ENCODE data around the gene AGAP3.

DNA sequence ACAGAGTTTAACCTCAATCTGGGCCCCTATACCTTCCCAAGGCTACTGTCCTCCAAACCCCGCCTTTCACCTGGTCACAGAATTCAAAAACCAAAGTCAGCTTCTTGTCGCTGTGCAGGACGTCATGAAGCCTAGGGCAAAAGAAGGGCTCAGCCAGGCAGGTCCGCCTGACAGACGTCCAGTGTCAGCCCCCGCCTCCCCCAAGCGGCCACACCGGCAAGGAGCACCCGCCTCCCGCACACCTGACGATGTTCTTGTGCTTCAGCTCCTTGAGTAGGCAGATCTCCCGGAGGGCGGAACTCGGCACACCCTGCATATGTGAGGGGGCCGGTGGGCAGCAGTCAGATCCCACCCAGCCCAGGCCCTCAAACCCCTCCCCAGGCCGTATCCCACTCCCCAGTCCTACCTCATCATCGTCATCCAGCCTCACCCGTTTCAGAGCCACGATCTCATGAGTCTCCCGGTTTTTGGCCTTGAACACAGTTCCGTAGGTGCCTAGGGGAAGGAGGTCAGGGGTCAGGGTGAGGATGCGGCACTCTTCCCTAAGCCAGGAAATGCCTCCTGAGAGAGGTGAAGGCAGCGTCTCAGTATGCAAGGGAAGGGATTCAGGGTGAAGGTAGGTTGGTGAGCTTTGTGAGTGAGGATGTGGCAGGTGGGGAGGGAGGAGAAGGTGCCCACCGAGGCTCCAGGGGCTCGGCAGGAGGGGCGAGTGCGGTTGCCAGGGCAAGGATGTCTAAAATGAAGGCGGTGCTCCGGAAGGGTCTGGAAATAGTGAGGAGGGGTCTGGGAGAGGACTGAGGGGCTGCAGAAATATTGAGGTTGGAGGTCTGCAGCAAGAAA is 29.4 kb upstream of the AGAP3 start:
- TF ChIP-seq, protein P1, sequence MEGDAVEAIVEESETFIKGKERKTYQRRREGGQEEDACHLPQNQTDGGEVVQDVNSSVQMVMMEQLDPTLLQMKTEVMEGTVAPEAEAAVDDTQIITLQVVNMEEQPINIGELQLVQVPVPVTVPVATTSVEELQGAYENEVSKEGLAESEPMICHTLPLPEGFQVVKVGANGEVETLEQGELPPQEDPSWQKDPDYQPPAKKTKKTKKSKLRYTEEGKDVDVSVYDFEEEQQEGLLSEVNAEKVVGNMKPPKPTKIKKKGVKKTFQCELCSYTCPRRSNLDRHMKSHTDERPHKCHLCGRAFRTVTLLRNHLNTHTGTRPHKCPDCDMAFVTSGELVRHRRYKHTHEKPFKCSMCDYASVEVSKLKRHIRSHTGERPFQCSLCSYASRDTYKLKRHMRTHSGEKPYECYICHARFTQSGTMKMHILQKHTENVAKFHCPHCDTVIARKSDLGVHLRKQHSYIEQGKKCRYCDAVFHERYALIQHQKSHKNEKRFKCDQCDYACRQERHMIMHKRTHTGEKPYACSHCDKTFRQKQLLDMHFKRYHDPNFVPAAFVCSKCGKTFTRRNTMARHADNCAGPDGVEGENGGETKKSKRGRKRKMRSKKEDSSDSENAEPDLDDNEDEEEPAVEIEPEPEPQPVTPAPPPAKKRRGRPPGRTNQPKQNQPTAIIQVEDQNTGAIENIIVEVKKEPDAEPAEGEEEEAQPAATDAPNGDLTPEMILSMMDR (conservative IDR thresholded peaks at IDR 0.05; ENCODE audit: low read depth, low read length): no peak
- TF ChIP-seq EZH2 (IDR thresholded peaks at IDR 0.05; ENCODE audit: borderline replicate concordance, low read depth, low read length, poor library complexity, severe bottlenecking): no peak
